CD4-positive, alpha-beta T cell treated with Interleukin-17A for 1 hour (primary cell): ENCODE data around the gene OR4X2.
"Not testable (repeated sequence)": the region's sequence is repeated elsewhere in the genome, so short reads cannot be mapped to it uniquely, and the experiment has no call there.

Experiments used
- DNase-seq: peaks from one replicate; pipeline ENCODE4 v3.0.0-alpha.2; 2020

Gene OR4X2, protein sequence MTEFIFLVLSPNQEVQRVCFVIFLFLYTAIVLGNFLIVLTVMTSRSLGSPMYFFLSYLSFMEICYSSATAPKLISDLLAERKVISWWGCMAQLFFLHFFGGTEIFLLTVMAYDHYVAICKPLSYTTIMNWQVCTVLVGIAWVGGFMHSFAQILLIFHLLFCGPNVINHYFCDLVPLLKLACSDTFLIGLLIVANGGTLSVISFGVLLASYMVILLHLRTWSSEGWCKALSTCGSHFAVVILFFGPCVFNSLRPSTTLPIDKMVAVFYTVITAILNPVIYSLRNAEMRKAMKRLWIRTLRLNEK

DNA sequence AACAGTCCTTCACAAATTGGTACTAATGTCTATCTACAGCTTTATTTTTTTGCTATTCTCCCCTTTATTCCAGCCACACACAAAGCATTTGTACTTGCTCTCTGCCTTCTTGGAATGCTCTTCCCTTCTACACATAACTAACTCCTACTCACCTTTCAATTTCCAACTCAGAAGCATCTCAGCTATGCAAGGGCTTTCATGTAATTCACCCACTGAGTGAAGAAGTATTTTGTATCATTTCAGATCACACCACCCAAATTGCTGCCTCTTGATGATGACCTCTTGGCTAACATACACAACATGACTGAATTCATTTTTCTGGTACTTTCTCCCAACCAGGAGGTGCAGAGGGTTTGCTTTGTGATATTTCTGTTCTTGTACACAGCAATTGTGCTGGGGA lies at the start of gene OR4X2:
Gene OR4X2 (plus strand): TSS at position 301 of the 400 bp plus-strand sequence. CDS start 0 bp downstream, at position 301.
- DNase-seq, result no peak

DNA sequence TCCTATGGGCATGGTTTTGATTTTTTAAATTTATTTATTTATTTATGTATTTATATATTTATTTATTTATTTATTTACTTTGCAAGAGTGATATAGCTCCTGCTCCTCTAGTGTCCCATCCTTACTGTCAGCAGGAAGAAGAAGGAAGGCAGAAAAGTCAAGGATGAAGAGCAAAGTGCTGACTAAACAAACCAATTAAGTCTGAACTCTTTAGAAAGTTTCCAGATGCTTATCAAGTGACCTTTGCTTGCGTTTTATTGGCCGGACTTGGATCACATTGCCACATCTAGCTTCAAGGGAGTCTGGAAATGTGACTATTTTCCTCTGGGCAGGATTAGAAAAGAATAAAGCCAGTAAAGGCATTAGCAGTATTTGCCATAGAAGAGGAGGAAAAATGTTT lies 37.0 kb upstream of the OR4X2 start:
- no peak for DNase-seq

DNA sequence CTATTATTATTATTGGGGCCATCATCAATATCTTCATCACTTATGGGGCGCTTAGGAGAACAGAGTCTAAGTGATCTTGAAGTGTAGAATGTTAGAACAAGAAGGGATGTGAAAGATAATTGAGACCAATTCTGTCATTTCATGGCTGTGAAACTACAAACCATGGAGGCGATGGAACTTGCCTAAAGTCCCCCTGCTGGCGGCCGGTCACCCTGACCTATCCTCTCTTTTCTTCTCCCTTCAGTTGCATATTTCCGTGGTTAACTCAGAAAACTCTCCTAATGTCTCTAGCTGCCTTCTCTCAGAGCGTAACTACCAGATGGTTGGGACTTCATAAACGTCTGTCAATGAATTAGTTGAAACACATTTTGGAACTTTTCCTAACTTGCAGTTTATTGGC lies 34.9 kb upstream of the OR4X2 start:
- DNase-seq, result no peak

DNA sequence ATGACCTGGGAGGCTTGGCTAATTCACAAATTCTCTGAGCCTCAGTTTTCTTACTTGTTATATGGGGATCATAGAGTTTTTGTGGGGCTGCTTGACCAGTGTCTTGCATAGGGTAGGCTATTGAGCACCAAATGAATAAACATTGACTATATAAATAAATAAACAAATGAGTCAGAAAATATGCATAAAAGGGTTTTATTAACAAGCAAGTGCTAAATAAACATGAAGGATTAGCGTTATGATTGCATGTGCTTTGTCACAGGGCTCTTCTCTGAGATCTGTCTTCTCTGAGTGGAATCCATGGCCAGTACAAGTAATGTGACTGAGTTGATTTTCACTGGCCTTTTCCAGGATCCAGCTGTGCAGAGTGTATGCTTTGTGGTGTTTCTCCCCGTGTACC lies 28.4 kb upstream of the OR4X2 start, which contains the start of gene OR4B1:
Gene OR4B1 (plus strand): TSS at position 301 of the 400 bp plus-strand sequence. CDS start 0 bp downstream, at position 301.
- DNase-seq, result no peak

DNA sequence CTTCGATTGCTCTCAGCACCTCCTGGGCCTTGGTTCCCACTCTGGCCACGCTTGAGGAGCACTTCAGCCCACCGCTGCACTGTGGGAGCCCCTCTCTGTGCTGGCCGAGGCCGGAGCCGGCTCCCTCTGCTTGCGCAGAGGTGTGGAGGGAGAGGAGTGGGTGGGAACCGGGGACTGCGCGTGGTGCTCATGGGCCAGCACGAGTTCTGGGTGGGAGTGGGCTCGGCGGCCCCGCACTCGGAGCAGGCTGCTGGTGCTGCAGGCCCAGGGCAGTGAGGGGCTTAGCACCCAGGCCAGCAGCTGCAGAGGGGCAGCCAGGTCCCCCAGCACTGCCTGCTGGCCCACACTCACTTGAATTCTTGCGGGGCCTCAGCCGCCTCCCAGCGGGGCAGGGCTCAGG lies 16.1 kb upstream of the OR4X2 start:
- DNase-seq, result no peak

DNA sequence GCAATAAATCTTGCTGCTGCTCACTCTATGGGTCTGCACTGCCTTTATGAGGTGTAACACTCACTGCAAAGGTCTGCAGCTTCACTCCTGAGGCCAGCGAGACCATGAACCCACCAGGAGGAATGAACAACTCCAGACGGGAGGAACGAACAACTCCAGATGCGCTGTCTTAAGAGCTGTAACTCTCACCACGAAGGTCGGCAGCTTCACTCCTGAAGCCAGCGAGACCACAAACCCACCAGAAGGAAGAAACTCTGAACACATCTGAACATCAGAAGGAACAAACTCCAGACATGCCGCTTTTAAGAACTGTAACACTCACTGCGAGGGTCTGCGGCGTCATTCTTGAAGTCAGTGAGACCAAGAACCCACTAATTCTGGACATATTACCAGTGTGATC lies 14.8 kb upstream of the OR4X2 start:
- DNase-seq, result not testable (repeated sequence)

DNA sequence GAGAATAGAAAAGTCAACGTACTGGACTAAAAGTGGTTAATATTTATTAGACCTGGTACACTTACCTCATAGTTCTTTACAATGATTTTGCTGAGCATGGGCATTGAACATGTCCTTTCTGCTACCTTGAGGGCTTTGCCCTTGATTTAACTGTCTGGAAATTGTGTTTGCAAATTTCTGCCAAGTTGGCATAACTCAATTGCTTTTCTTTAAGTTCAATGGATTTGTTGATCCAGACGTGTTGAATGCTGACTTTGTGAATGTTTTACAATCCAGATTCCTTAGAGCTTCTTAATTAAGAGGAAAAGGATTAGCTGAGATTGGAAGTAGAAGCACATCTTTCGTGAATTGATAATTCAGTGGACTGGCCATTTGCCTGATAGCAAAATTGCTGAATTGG lies 7.2 kb upstream of the OR4X2 start:
- DNase-seq, result no peak

DNA sequence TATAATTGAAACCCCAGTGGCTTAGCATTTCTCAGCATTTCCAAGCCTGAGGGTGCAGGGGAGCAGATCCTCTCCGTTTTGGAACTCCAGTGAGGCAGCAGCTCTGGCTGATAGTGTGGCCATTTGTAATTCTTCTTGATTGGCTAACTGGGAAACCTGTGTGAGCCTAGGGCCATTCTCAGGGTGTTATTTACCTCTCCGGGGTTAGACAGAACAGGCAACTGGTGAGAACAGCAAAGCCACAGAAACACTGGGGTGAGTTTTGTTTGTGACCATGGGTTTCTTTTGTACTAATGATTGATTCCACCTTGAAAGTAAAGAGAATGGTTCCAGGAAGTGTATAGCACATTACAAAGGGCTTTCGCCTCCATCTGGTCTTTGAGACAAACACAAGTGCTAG lies 2.4 kb upstream of the OR4X2 start:
- DNase-seq, result no peak

DNA sequence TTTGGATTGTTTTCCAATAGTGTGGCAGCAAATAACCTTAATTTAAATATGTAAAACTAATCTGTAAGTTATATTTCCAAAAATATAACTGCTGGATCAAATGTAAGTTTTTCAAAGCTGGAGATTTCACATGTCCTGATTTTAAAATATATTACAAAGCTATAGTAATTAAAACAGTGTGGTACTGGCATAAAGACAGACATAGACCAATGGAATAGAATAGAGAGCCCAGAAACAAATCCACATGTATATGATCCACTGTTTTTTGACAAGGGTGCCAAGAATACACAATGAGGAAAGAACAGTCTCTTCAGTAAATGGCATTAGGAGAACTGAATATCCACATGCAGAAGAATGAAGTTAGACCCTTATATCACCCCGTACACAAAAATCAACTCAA lies 4.0 kb downstream of the OR4X2 start:
- no peak for DNase-seq

DNA sequence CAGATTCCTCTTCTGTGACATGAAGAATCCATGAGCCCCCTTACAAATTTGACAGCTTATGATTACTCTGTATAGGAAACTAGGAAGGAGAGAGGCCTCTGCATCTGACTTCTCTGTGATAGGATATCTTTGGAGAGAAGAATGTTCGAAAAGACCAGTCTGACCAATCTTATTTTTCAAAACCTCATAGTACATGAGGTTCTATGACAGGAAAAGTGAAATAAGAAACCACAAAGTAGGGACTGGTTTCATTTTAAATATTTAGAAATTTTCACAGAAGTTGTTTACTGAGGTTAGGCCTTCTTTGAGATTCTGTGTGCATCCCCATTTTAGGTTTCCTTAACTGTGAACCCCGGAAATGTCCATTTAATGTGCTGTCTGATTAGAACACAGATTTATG lies 16.7 kb downstream of the OR4X2 start:
- no peak for DNase-seq

DNA sequence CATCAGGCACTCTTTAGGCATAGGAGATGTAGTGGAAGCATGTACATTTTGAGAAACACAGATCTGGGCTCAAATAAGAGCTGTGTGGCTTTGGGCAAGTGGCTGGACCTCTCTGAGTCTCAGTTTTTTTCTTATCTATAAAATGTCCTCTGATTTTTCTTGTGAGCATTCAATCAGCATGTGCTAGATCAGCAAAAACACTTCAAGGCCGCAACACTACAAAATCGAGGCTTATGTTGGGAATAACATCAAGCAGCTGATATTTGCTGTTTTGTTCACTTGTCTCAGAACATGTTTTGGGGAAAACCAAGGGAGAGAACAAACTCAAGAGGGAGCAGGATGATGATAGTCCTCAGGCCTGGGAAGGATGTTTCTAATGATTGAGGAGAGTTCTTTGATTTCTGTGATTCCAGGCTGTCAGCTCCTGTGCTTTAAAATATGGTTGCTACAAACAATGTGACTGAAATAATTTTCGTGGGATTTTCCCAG lies 18.6 kb downstream of the OR4X2 start, which contains the start of gene OR4X1:
Gene OR4X1 (plus strand): TSS at position 439 of the 489 bp plus-strand sequence. CDS start 0 bp downstream, at position 439.
- DNase-seq, result no peak

DNA sequence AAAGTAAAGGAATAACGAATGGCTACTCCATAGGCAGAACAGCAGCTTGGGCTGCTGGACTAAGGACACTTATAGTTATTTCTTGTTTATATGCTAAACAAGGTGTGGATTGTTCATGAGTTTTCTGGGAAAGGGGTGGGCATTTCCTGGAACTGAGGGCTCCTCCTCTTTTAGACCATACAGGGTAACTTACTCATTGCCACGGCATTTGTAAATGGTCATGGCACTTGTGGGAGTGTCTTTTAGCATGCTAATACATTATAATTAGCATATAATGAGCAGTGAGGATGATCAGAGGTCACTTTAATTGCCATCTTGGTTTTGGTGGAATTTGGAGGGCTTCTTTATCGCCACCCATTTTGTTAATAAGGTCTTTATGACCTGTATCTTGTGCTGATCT lies 25.7 kb downstream of the OR4X2 start:
- no peak for DNase-seq

DNA sequence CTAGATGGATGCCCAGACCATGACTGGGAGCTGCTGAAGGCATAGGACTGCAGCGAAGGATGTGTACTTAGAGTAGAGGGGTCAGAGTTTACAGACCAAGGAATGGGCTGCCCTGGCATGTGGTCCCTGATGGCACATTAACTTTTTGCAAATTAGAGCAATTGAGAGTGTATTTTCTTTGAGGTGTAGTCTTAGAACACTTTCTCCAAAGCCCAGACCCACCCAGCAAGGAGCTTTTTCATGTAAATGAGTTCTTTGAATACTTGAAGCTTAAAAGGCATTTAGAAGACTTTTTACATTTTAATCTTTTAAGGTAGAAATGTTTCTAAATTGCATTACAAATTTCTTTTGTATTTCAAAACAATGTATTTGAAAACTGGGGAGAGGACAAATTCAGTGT lies 27.7 kb downstream of the OR4X2 start:
- DNase-seq, result no peak
